ENCODE measurements around the gene ZCCHC4.

GRCh38 chr4:25343671-25344070 lies 31.1 kb downstream of the ZCCHC4 start:
- TF ChIP-seq POLR2AphosphoS5 (IDR thresholded peaks at IDR 0.05) (no peak), CTCF (IDR thresholded peaks at IDR 0.05) (no peak), POLR2A (IDR thresholded peaks at IDR 0.05) (no peak)

Measured in stomach (tissue), 4 donors.